SK-N-SH (cell line): ENCODE data around the gene ACTA1. TPM values are rescaled to one million over a fixed set of nuclear protein-coding genes. Genes with fewer than 3 reads are reported as not detected.

Source experiments
- CTCF ChIA-PET: fragments of 300-600, 350-600 bp; formaldehyde crosslinking; extraction: SDS; loops from one replicate; lab custom pipeline; 2021; lab: Yijun Ruan, JAX
- POLR2A ChIA-PET: fragments of 350-600 bp; sonication (Branson Sonifier 250); formaldehyde crosslinking; extraction: SDS; loops from one replicate; lab custom pipeline; 2020; ENCODE audit warnings: antibody characterized with exemption, inconsistent platforms; lab: Yijun Ruan, JAX
- DNase-seq: peaks from one replicate; pipeline ENCODE4 v3.0.0; 2012
- H2AFZ ChIP-seq: fragments of 200-600 bp; sonication (generic); 2 replicates; pipeline ENCODE4 v1.8.1; 2016; ENCODE audit warnings: antibody characterized with exemption, mild to moderate bottlenecking, low read depth
- H3F3A ChIP-seq: fragments of 200-600 bp; sonication (generic); replicated peaks from 2 replicates; pipeline ENCODE3; 2016; ENCODE audit warnings: antibody characterized with exemption, mild to moderate bottlenecking; ENCODE audit not compliant: insufficient read depth
- H3K27ac ChIP-seq, 2 experiments: fragments of 200-500 bp in 1 of 2; fragments of 200-600 bp in 1 of 2; sonication (Bioruptor generic) in 1 of 2; sonication (generic), shearing (Covaris generic) in 1 of 2; 2 replicates each; pipeline versions ENCODE4 v1.5.1 to v1.6.1; 2014 to 2016; ENCODE audit warnings: low read depth in 2 of 2, inconsistent platforms in 1 of 2, low read length in 1 of 2, mild to moderate bottlenecking in 1 of 2, mixed read lengths in 1 of 2
- H3K27me3 ChIP-seq: fragments of 200-600 bp; sonication (generic), shearing (Covaris generic); 2 replicates; pipeline ENCODE4 v1.6.1; 2016; ENCODE audit warnings: mixed run types; ENCODE audit not compliant: insufficient read depth
- H3K36me3 ChIP-seq, 2 experiments: fragments of 200-500 bp in 1 of 2; fragments of 200-600 bp in 1 of 2; sonication (Bioruptor generic) in 1 of 2; sonication (generic) in 1 of 2; replicated peaks in 1 of 2; 2 replicates each; pipeline versions ENCODE3 to v1.5.1; 2014 to 2016; ENCODE audit warnings: low read length in 1 of 2, mild to moderate bottlenecking in 1 of 2; ENCODE audit not compliant: insufficient read depth in 2 of 2, control insufficient read depth in 1 of 2
- H3K4me1 ChIP-seq, 2 experiments: fragments of 200-500 bp in 1 of 2; fragments of 200-600 bp in 1 of 2; sonication (Bioruptor generic) in 1 of 2; sonication (generic), shearing (Covaris generic) in 1 of 2; 2 replicates each; pipeline versions ENCODE4 v1.5.1 to v1.6.1; 2014 to 2016; ENCODE audit warnings: low read depth in 1 of 2, low read length in 1 of 2, mixed run types in 1 of 2; ENCODE audit not compliant: insufficient read depth in 2 of 2, control insufficient read depth in 1 of 2
- H3K4me2 ChIP-seq: fragments of 200-600 bp; sonication (generic), shearing (Covaris generic); 2 replicates; pipeline ENCODE4 v1.6.1; 2017; ENCODE audit warnings: mixed run types
- H3K4me3 ChIP-seq, 2 experiments: fragments of 200-500 bp in 1 of 2; fragments of 200-600 bp in 1 of 2; sonication (Bioruptor generic) in 1 of 2; sonication (generic), shearing (Covaris generic) in 1 of 2; 2 replicates each; pipeline versions ENCODE4 v1.5.1 to v1.8.1; 2014 to 2016; ENCODE audit warnings: low read depth in 2 of 2, inconsistent platforms in 1 of 2, low read length in 1 of 2, mild to moderate bottlenecking in 1 of 2, mixed read lengths in 1 of 2, moderate library complexity in 1 of 2
- H3K79me2 ChIP-seq: fragments of 200-600 bp; sonication (generic); 2 replicates; pipeline ENCODE4 v1.8.1; 2017; ENCODE audit warnings: mild to moderate bottlenecking; ENCODE audit not compliant: insufficient read depth
- H3K9ac ChIP-seq: fragments of 200-600 bp; sonication (generic); 2 replicates; pipeline ENCODE4 v1.6.1; 2017; ENCODE audit warnings: mixed run types
- H3K9me2 ChIP-seq: fragments of 200-600 bp; sonication (generic); 2 replicates; pipeline ENCODE4 v1.6.1; 2017; ENCODE audit warnings: mixed run types
- H3K9me3 ChIP-seq: fragments of 200-600 bp; sonication (generic); 2 replicates; pipeline ENCODE4 v1.6.1; 2017; ENCODE audit warnings: mixed run types, mild to moderate bottlenecking, moderate library complexity
- H4K20me1 ChIP-seq: fragments of 200-600 bp; sonication (generic); 2 replicates; pipeline ENCODE4 v1.6.1; 2017; ENCODE audit warnings: mild to moderate bottlenecking, mixed run types; ENCODE audit not compliant: insufficient read depth
- ELF1 ChIP-seq: IDR thresholded peaks from 2 replicates; pipeline ENCODE4 v1.4.0; 2012
- FOSL2 ChIP-seq: IDR thresholded peaks from 2 replicates; pipeline ENCODE4 v1.4.0; 2012; ENCODE audit warnings: low read depth, mild to moderate bottlenecking, moderate library complexity, borderline replicate concordance
- FOXM1 ChIP-seq: IDR thresholded peaks from 2 replicates; pipeline ENCODE4 v1.4.0; 2012; ENCODE audit warnings: low read depth, mild to moderate bottlenecking
- MAX ChIP-seq: IDR thresholded peaks from 2 replicates; pipeline ENCODE4 v1.4.0; 2012; ENCODE audit warnings: low read depth
- MEF2A ChIP-seq: IDR thresholded peaks from 2 replicates; pipeline ENCODE4 v1.4.0; 2012; ENCODE audit warnings: low read depth, borderline replicate concordance
- NFIC ChIP-seq: IDR thresholded peaks from 2 replicates; pipeline ENCODE4 v1.4.0; 2012; ENCODE audit warnings: borderline replicate concordance
- NRF1 ChIP-seq: IDR thresholded peaks from 2 replicates; pipeline ENCODE4 v1.6.1; 2012; ENCODE audit warnings: low read depth, mild to moderate bottlenecking, low read length
- RAD21 ChIP-seq: IDR thresholded peaks from 2 replicates; pipeline ENCODE4 v1.6.1; 2012; ENCODE audit warnings: mild to moderate bottlenecking, low read length
- RCOR1 ChIP-seq: fragments of 150-350 bp; IDR thresholded peaks from 2 replicates; pipeline ENCODE4 v1.6.1; 2017; ENCODE audit warnings: antibody characterized with exemption, low read length
- REST ChIP-seq: IDR thresholded peaks from 2 replicates; pipeline ENCODE4 v1.6.1; 2012; ENCODE audit warnings: mild to moderate bottlenecking, low read depth, low read length, moderate library complexity
- RFX5 ChIP-seq: IDR thresholded peaks from 2 replicates; pipeline ENCODE4 v1.6.1; 2012; ENCODE audit warnings: mild to moderate bottlenecking, improper control_type of control experiment, low read length
- RXRA ChIP-seq: IDR thresholded peaks from 2 replicates; pipeline ENCODE4 v1.4.0; 2012; ENCODE audit warnings: low read depth, mild to moderate bottlenecking, borderline replicate concordance
- SIN3A ChIP-seq: IDR thresholded peaks from 2 replicates; pipeline ENCODE4 v1.6.1; 2012; ENCODE audit warnings: low read depth, mild to moderate bottlenecking, low read length, moderate library complexity, borderline replicate concordance
- SMC3 ChIP-seq: IDR thresholded peaks from 2 replicates; pipeline ENCODE4 v1.6.1; 2012; ENCODE audit warnings: low read depth, low read length, improper control_type of control experiment
- TAF1 ChIP-seq: IDR thresholded peaks from 2 replicates; pipeline ENCODE4 v1.6.1; 2012; ENCODE audit warnings: low read depth, mild to moderate bottlenecking, low read length, moderate library complexity, borderline replicate concordance
- TCF12 ChIP-seq: IDR thresholded peaks from 2 replicates; pipeline ENCODE4 v1.4.0; 2012
- YY1 ChIP-seq: IDR thresholded peaks from 2 replicates; pipeline ENCODE4 v1.4.0; 2012; ENCODE audit warnings: low read depth, mild to moderate bottlenecking
- ZBTB33 ChIP-seq: IDR thresholded peaks from 2 replicates; pipeline ENCODE4 v1.4.0; 2012; ENCODE audit warnings: low read depth, borderline replicate concordance
- WGBS: methylation state at CpG from one replicate; pipeline ENCODE4 v1.1.6; 2017; ENCODE audit warnings: low lambda C conversion rate; 5-methylcytosine and 5-hydroxymethylcytosine counted together
- polyA plus RNA-seq, 3 experiments: library from polyadenylated mRNA; depleted of rRNA; stranded (reverse); fragments of >200 nt; gene quantifications; 2 replicates each; pipeline ENCODE4 v1.2.3, GENCODE V29; 2012

Gene ACTA1
- polyA plus RNA-seq, 1 of the 3 experiments (the other 2 are of a cell fraction): 0.21 TPM

GRCh38 chr1:229397762-229398161 lies 36.1 kb downstream of the ACTA1 start:
- Histone ChIP-seq H2AFZ (no peak overlapping the region), H3K9me3 (no peaks in the 10 kb centered on the region), H4K20me1 (no peaks in the 10 kb centered on the region), H3K4me3 (no peak overlapping the region), H3F3A (no peaks in the 10 kb centered on the region)
- CTCF ChIA-PET: no interaction called here
- TF ChIP-seq ELF1 (no peak), SIN3A (no peak), YY1 (no peak), NRF1 (no peak), FOSL2 (no peak), TAF1 (no peak), MEF2A (no peak), TCF12 (no peak), RCOR1 (no peak), RFX5 (no peak), NFIC (no peak), MAX (no peak), RAD21 (no peak), ZBTB33 (no peak), SMC3 (no peak), RXRA (no peak), REST (no peak), FOXM1 (no peak)
- TF ChIP-seq, all 33 proteins: peak for 0
- Histone ChIP-seq H3K36me3 (no peaks in the 10 kb centered on the region), H3K79me2 (no peaks in the 10 kb centered on the region), H3K4me1 (no peaks in the 10 kb centered on the region), H3K9me2 (no peaks in the 10 kb centered on the region), H3K27ac (no peak overlapping the region), H3K27me3 (peaks cover 10% of the 10 kb centered on the region; the same call in 1 of the 2 replicates), H3K9ac (no peak overlapping the region), H3K4me2 (no peak overlapping the region)
- no peak for DNase-seq
- POLR2A ChIA-PET: no interaction called here
- 55% methylated on average over 5 of the region's 5 CpGs for WGBS
